GM12865 (cell line): ENCODE results near the gene GPATCH4.

Experiments used
- DNase-seq: peaks from one replicate; pipeline ENCODE4 v3.0.0; 2010; ENCODE audit warnings: low read depth
- H3K4me3 ChIP-seq: 2 replicates; pipeline ENCODE4 v1.5.1; 2011; ENCODE audit warnings: mild to moderate bottlenecking, low read depth, low read length, control low read depth
- TF ChIP-seq, protein P1 (sequence below): IDR thresholded peaks from 2 replicates; pipeline ENCODE4 v1.5.1; 2011; ENCODE audit warnings: low read length, control low read depth, low read depth, inconsistent platforms; ENCODE audit not compliant: insufficient read depth; ENCODE audit errors: missing control alignments

The GPATCH4 gene

DNA sequence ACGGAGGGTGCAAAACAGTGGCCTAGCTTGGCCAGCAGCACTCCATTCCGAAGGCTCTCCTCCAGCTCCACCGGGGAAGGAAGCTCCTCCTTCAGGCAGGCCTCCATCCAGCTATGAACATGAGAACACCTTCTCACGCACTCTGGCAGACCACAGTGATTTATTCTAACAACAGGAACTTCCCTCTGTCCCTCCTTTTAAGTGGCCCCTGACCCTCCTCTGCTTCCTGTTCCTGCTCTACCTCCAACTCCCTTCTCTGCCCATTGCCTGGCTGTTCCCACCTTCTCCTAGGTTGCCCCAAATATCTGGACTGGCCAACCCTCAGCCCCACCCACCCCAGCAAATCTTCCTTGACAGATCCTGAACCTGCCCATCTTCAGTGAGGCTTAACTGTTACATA lies 34.8 kb downstream of the GPATCH4 start:
- H3K4me3 ChIP-seq = no peak overlapping the region
- TF ChIP-seq, protein P1, sequence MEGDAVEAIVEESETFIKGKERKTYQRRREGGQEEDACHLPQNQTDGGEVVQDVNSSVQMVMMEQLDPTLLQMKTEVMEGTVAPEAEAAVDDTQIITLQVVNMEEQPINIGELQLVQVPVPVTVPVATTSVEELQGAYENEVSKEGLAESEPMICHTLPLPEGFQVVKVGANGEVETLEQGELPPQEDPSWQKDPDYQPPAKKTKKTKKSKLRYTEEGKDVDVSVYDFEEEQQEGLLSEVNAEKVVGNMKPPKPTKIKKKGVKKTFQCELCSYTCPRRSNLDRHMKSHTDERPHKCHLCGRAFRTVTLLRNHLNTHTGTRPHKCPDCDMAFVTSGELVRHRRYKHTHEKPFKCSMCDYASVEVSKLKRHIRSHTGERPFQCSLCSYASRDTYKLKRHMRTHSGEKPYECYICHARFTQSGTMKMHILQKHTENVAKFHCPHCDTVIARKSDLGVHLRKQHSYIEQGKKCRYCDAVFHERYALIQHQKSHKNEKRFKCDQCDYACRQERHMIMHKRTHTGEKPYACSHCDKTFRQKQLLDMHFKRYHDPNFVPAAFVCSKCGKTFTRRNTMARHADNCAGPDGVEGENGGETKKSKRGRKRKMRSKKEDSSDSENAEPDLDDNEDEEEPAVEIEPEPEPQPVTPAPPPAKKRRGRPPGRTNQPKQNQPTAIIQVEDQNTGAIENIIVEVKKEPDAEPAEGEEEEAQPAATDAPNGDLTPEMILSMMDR = no peak
- DNase-seq = no peak

DNA sequence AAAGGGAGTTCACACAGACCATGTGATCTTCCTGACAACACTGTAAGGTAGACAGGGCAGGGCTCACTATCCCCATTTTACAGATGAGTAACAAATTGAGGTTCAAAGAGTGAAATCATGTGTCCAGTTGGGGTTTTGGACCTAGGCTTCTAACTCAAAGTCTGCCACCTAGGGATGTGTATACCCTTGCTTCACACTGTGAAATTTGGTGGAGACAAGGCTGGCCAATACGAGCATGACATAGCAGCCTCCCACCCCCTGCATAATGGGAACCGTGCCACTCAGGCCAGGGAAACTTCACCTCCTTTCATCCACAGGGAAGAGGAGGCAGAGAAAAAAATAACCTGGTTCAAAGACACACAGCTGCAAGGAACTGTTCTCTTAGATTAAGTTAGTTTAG lies 35.8 kb downstream of the GPATCH4 start:
- H3K4me3 ChIP-seq = no peak overlapping the region
- TF ChIP-seq, protein P1 = no peak
- no peak for DNase-seq

DNA sequence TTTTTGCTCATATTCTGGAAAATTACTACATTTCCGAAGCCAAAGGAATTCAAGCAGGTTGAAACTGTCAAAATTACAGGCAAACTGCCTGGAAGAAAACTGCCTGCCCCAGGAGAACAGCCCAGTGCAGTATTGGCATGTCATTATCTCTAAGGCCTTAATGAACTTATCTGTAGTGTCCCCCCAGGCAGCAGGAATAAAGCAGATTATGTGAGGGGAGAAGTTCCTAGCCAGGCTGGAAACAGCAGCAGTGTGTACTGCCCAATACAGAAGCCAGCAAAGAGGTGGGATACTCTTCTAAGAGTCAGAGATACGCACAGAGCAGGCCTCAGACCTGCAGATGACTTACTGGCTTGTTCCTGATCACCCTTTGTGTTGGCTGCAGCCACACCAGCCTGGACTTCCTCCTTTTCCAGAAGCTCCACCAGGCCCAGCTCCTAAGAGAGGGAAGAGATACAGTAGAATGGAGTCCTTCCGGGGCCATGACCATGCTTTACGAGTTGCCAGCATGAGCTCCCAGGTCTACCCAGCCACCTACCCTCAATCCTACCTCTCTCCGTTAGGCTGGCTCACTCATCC lies 40.6 kb downstream of the GPATCH4 start:
- TF ChIP-seq, protein P1 = no peak
- no peak for DNase-seq
- no peak overlapping the region for H3K4me3 ChIP-seq

DNA sequence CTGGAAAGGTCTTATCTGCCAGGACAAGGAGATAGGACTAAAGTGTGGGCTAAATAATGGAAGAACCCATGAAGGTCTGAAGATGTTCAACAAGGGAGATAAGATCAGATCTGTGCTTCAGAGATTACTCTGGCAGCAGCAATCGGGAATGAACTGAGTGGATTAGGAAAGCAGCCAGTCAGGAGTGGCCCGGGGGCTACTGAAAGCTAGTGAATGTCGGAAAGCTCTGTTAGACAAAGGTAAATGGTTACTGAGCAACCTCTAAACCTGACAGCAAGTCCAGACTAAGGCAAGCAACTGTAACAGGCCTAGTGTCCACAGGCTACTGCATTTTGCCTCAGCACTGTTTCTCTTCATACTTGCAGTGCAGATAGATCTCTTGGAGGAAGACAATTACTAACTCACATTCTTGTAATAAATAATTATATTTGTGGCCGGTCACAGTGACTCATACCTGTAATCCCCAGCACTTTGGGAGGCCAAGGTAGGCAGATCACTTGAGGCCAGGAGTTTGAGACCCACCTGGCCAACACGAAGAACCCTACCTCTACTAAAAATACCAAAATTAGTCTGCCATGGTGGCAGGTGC lies 41.4 kb downstream of the GPATCH4 start:
- no peak for DNase-seq
- no peak overlapping the region for H3K4me3 ChIP-seq
- TF ChIP-seq, protein P1 = no peak

DNA sequence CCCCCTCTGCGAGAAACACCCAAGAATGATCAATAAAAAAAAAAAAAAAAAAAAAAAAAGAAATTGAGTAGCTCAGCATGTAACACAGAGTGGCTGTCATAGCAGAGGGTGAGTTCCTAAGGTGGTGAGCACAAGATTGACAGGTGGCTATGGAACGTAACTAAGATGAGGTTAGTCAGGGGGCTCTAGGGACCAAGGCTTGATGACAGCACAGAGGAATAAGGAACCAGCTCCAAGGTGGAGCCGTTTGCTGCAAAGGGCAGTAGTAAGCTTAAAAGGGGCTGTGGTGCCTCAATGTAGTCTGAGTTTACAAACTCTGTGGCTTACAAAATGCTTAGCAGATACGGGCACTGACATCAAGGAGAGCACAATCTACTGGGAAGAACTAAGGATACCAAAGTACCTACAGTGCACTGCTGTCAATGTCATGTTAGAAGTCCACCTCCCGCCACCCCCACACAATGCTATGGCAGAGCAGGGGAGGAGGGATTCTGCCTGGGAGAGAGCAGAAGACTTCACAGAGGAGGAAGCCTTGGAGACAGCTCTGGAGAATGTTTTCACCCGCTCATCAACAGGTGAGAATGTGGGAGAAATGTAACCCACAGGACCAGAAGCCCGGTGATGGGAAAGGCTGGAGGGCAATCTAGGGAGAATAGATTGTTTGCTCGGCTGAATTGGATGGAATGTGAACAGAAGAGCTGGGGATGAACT lies 42.0 kb downstream of the GPATCH4 start:
- DNase-seq = no peak
- TF ChIP-seq, protein P1 = no peak
- H3K4me3 ChIP-seq = no peak overlapping the region

DNA sequence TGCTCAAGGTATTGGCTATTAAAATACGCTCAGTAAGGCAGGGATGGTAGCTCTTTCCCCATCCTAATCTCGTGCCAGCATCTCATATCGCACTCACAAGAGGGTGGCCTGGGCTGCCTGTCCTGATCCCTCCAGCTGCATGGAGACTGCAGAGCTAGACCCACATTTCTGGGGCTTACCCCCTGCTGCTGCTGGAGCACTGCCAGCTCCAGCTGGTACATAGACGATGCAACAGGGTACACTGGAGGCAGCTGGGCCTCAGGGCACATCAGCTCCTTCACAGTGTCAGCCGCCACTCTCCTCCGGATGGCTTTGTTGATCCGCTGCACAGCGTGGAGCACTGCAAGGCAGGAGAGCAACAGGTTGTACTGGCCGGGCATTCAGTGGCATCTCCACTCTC lies 44.9 kb downstream of the GPATCH4 start:
- H3K4me3 ChIP-seq = no peak overlapping the region
- no peak for DNase-seq
- TF ChIP-seq, protein P1 = no peak
